Right cardiac atrium (tissue), 5 donors: ENCODE data around the gene CHRDL2. TPM values are rescaled to one million over a fixed set of nuclear protein-coding genes. Genes with fewer than 3 reads are reported as not detected.
"Not testable (repeated sequence)": the region's sequence is repeated elsewhere in the genome, so short reads cannot be mapped to it uniquely, and the experiment has no call there.

Experiments used
- ATAC-seq, 2 donors: fragments of 200-7000 bp; cut with Tn5 transposase; one replicate each; pipeline versions ENCODE4 v1.8.0 to v1.9.1; 2020; ENCODE audit warnings: moderate library complexity in 2 of 2, mild to moderate bottlenecking in 1 of 2
- DNase-seq, 3 donors: peaks; one replicate each; pipeline ENCODE4 v3.0.0-alpha.2; 2020
- H3K27ac ChIP-seq: one replicate; pipeline ENCODE4 v1.5.1; 2013; ENCODE audit warnings: mild to moderate bottlenecking, low read length, control low read depth, moderate library complexity
- H3K27me3 ChIP-seq: one replicate; pipeline ENCODE4 v1.6.1; 2013; ENCODE audit not compliant: control insufficient read depth, insufficient read depth
- H3K4me1 ChIP-seq: one replicate; pipeline ENCODE4 v1.6.1; 2013; ENCODE audit warnings: low read length; ENCODE audit not compliant: control insufficient read depth, insufficient read depth
- H3K4me3 ChIP-seq: one replicate; pipeline ENCODE4 v1.5.1; 2013; ENCODE audit warnings: low read length, control low read depth
- H3K9me3 ChIP-seq: one replicate; pipeline ENCODE4 v1.6.1; 2013; ENCODE audit warnings: low read length; ENCODE audit not compliant: control insufficient read depth
- WGBS: extraction: QIAGEN DNeasy Blood & Tissue Kit; methylation state at CpG from one replicate; pipeline ENCODE4 v1.1.7; 2013; 5-methylcytosine and 5-hydroxymethylcytosine counted together
- intact Hi-C, 4 donors: fragments of 100-400 bp; cut with DNase I; formaldehyde crosslinking; loops; one replicate each; pipeline versions ENCODE4 v1.11.0 to v1.14.0; 2022 to 2023
- polyA plus RNA-seq: library from polyadenylated mRNA; stranded (reverse); fragments of 200-250 nt; gene quantifications from one replicate; pipeline ENCODE4 v1.2.3, GENCODE V29; 2013
- total RNA-seq, 4 donors: library from RNA; stranded (reverse); fragmentation: NEBNext Ultra II Directional; extraction: Animal tissue kit (Norgen Biotek cat#: 25700); gene quantifications; one replicate each; pipeline ENCODE4 v1.2.1, GENCODE V29; 2021
- donor health status: healthy with polysubstance abuse.
- donor health status: DM: no; HTN: yes; CAD: no.
- donor health status: DM: no; HTN: no; CAD: no.
- donor health status: DM: no; HTN: yes; CAD: no; lungs with severe emphysema.
- donor health status: DM: yes; HTN: yes; CAD: no.

CHRDL2 gene
- total and polyA plus RNA-seq, 5 donors: 0.97 to 11.8 (median 3.1) TPM

DNA sequence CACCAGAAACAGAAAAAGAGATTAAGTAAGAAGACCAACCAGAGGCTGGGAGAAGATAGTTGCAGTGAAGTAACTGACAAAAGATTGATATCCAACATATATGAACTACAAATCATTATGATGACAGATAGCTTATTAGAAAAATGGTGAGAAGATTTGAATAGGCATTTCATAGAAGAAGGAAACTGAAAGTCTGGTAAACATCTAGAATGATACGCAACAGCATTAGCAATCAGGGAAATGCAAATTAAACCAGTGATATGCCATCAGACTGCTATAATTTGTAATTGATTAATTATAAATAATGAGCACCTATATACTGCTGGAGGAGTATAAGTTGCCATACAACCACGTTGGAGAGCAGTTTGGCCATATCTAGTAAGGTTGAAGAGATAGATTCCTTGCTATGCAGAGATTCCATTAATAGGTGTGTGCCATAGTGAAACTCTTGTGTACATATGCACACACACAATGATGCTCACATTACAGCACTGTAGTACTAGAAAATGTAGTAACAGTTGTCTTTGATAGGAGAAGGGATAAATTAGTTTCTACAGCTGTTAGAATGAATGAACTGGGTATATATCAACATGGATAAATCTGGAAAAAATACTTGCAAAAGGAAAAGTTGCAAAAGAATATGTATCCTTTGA, 38.0 kb upstream of the CHRDL2 start:
- Histone ChIP-seq H3K27me3 (no peaks in the 10 kb centered on the region), H3K4me1 (peaks cover 3% of the 10 kb centered on the region), H3K4me3 (no peak overlapping the region), H3K27ac (no peak overlapping the region), H3K9me3 (no peaks in the 10 kb centered on the region)
- intact Hi-C loops: no loop called here
- DNase-seq (no peak), ATAC-seq (no peak)
- WGBS: 79% methylated on average over 2 of the region's 2 CpGs

DNA sequence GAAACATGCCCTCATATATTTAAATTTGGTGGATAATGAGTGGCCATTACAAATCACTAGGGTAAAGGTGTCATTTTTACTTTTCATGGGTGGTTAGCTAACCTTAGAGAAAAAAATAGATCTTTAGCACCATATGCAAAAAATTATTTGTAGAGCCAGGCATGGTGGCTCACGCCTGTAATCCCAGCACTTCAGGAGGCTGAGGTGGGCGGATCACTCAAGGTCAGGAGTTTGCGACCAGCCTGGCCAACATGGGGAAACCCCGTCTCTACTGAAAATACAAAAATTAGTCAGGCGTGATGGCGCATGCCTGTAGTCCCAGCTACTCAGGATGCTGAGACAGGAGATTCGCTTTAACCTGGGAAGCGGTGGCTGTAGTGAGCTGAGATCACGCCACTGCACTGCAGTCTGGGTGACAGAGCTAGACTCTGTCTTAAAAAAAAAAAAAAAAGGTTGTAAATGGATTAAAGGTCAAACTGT, 37.0 kb upstream of the CHRDL2 start:
- ATAC-seq, H3K9me3 ChIP-seq, DNase-seq, H3K27me3 ChIP-seq, H3K4me3 ChIP-seq, intact Hi-C loops, H3K27ac ChIP-seq, H3K4me1 ChIP-seq: not testable (repeated sequence)
- WGBS: 96% methylated on average over 9 of the region's 9 CpGs

DNA sequence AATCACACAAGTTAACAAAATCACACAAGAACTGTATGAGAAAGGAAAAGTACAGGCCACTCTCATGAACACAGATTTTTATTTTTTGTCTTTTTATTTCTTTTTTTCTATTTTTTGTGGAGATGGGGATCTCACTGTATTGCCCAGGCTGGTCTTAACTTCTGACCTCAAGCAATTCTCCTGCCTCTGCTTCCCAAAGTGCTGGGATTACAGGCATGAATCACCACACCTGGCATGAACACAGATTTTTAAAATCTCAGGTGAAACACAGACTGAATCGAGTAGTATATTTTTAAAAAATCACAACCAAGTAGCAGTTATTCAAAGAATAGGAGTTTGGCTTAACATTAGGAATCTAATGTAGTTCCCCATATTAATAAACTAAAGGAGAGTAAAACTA, 35.7 kb upstream of the CHRDL2 start:
- WGBS: 99% methylated on average over 1 of the region's 1 CpG

DNA sequence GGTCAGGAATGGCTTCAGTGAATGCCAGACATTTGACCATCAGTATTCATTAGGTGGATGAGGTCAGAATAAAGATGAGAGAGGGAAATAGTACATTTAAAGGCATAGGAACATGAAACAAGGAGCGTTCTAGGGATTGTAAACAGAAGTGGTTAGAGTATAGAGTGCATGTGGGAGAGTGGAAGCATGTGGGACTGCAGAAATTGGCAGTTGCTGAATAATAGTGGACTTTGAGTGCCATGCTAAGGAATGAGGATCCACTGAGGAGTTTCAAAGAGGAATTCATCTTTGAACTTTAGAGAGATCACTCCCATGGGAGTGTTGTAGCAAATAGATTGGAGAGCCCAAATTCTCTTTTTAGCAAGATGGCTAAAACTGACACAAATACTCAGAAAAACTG, 25.3 kb upstream of the CHRDL2 start:
- ATAC-seq (no peak), DNase-seq (no peak)
- no peak overlapping the region for H3K27ac ChIP-seq
- no peaks in the 10 kb centered on the region for H3K27me3 ChIP-seq
- intact Hi-C loops: no loop called here
- H3K4me3 ChIP-seq: no peak overlapping the region
- no peaks in the 10 kb centered on the region for H3K9me3 ChIP-seq
- peaks cover 5% of the 10 kb centered on the region for H3K4me1 ChIP-seq
- WGBS: 88% methylated on average over 1 of the region's 1 CpG

More for the DNA sequence above, 35.7 kb upstream of the CHRDL2 start:
- Histone ChIP-seq H3K27me3 (no peaks in the 10 kb centered on the region), H3K4me1 (peaks cover 1% of the 10 kb centered on the region), H3K27ac (no peak overlapping the region), H3K4me3 (no peak overlapping the region), H3K9me3 (no peaks in the 10 kb centered on the region)
- DNase-seq (no peak), ATAC-seq (no peak)
- intact Hi-C loops: no loop called here

DNA sequence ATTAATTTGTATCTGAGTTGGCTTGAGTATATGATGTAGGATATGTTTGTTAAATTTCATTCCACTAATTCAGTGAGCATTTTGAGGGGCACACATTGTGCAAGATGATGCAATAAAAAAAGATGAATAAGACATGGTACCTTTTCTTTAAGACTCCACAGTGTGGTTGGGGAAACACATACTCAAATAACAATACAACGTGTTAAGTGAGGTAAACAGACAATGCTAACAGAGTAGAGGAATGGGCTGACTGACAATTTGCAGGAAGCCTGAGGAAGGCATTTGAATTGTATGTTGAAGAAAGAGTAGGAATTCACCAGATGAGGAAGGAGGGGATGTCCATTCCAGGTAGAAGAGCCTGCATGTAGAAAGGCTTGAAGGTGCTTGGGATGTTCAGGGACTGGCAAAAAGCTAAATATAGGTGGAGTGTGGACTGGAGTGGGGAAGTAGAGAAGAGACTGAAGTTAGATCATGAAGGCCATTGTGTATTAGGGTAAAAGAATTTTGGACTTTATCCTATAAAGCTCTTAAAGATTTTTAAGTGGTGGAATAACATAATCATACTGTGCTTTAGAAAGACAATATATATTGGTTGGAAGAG, 24.3 kb upstream of the CHRDL2 start:
- H3K4me3 ChIP-seq: no peak overlapping the region
- H3K27me3 ChIP-seq: no peaks in the 10 kb centered on the region
- no peak for DNase-seq
- intact Hi-C loops: no loop called here
- 56% methylated on average over 1 of the region's 1 CpG for WGBS
- no peaks in the 10 kb centered on the region for H3K9me3 ChIP-seq
- H3K4me1 ChIP-seq: peaks cover 5% of the 10 kb centered on the region
- no peak for ATAC-seq
- H3K27ac ChIP-seq: no peak overlapping the region

DNA sequence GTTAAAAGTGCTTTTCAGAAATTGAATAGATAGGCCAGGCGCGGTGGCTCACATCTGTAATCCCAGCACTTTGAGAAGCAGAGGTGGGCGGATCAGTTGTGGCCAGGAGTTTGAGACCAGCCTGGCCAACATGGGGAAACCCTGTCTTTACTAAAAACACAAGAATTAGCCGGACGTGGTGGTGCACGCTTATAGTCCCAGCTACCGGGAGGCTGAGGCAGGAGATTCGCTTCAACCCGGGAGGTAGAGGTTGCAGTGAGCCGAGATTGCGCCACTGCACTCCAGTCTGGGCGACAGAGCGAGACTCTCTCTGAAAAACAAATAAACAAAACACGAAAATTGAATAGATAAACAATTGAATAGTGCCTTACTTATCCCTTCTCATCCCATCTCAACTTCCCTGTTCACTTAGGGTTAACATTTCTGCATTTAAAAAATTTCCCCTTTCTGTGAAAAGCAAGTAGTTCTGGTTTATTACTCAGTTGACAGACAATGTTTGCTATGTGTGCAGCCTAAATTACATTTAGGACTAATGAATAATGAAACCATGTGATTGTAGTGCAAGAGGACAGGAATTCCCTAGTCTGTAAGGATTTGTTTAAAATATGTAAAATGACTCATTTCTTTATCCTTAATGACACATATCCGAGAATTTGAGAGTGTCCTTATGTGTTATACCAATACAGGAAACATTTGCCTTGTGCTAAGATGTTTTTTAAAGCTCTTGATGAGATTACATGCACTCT, 23.5 kb upstream of the CHRDL2 start:
- DNase-seq: no peak
- intact Hi-C loops: no loop called here
- Histone ChIP-seq H3K27ac (no peak overlapping the region), H3K27me3 (no peaks in the 10 kb centered on the region), H3K4me3 (no peak overlapping the region), H3K9me3 (no peaks in the 10 kb centered on the region), H3K4me1 (peaks cover 5% of the 10 kb centered on the region)
- peak in 1 of 2 donors; percentile 11 for ATAC-seq
- 72% methylated on average over 15 of the region's 15 CpGs for WGBS

DNA sequence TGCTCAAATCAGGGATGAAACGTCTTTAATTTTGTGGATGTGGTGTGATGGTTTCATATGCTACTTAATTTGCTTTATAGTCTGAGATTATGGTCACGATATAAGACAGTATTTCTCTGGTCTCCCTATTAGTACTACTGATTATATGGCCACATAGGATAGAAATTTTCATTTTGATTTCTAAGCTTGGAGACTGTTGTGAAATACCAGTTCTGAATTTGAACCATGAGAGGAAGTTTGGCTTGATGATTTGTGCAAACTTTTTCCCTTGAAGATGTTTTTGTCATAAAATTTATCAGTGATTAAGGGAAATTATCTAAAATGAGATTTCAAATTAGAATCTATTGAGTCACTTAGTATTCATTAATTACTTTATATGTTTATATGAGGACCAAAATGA, 20.1 kb upstream of the CHRDL2 start:
- intact Hi-C loops: no loop called here
- H3K9me3 ChIP-seq: no peaks in the 10 kb centered on the region
- no peaks in the 10 kb centered on the region for H3K27me3 ChIP-seq
- H3K4me3 ChIP-seq: no peak overlapping the region
- ATAC-seq (no peak), DNase-seq (no peak)
- WGBS: 86% methylated on average over 2 of the region's 2 CpGs
- peaks cover 11% of the 10 kb centered on the region for H3K4me1 ChIP-seq
- no peak overlapping the region for H3K27ac ChIP-seq

DNA sequence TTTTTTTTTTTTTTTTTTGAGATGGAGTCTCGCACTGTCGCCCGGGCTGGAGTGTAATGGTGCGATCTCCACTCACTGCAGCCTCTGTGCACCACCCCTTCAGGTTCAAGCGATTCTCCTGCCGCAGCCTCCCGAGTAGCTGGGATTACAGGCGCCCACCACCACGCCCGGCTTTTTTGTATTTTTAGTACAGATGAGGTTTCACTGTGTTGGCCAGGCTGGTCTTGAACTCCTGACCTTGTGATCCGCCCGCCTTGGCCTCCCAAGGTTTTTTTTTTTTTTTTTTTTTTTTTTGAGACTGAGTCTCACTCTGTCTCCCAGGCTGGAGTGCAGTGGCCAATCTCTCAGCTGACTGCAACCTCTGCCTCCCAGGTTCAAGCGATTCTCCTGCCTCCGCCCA, 19.4 kb upstream of the CHRDL2 start:
- H3K4me1 ChIP-seq: peaks cover 11% of the 10 kb centered on the region
- WGBS: 96% methylated on average over 14 of the region's 14 CpGs
- ATAC-seq, H3K27ac ChIP-seq, DNase-seq, H3K27me3 ChIP-seq, H3K9me3 ChIP-seq, H3K4me3 ChIP-seq, intact Hi-C loops: not testable (repeated sequence)

DNA sequence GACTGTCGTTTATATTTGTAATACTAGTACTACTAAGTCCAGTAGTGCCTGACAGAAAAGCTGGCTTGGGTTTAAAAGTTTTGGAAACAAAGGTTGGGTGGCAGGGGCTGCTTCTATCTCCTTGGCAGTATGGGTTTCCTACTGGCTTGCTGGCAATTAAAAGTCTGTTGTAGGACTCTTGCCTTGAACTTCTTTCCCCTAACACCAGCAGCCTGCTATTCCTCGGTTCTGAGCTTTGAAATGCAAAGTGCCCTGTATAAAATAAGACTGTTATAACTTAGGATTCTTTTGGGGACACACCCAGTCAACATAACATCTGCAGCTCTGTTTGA, 18.7 kb upstream of the CHRDL2 start:
- Histone ChIP-seq H3K9me3 (no peaks in the 10 kb centered on the region), H3K27ac (no peak overlapping the region), H3K27me3 (no peaks in the 10 kb centered on the region), H3K4me3 (peak overlapping the region; percentile 97), H3K4me1 (peaks cover 9% of the 10 kb centered on the region)
- 13% methylated on average over 2 of the region's 2 CpGs for WGBS
- ATAC-seq: no peak
- intact Hi-C loops: loop anchor here in 1 of 4 donors (10.0 kb wide), 1 partner anchor 255 kb away; the partner anchor contains the start of gene LIPT2
- no peak for DNase-seq

DNA sequence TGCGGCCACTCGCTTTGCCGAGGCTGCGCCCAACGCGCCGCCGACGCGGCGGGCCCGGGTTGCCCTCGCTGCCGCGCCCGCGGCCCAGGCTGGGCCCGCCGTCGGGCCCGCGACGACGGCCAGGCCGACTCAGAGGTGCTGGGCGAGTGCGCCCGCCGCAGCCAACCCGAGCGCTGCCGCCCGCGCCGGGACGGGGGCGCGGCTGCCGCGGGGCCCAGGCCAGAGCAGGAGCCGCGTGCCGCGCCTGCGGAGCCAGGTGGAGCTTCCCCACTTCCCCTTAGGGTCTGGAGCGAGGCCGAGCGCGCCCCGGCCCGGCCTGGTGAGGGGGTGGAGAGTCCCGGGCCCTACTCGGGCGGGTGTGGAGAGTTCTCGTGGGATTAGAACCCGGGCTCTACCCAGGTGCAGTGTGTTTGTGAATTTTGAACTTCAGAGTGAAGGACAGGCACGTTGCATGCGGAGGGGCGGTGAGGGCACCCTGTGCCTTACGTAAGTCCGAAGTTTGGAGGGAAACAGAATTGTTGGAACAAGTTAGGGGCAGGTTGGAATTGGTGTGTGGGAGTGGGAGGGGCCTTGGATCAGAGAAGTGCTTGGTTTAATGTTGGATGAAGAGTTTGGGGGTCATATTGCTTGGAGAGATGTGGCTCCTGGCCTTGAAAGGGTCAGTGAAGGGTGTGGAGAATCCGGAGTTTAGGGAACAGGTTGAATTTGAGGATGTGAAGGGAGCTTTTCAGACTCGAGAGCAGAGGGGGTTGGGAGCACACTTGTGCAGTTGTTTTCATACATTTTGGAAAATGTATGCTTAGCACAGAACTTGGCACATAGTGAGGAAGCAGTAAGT, 18.1 kb upstream of the CHRDL2 start:
- peak; percentile 49 to 82 (median 80) for DNase-seq
- H3K27ac ChIP-seq: peak overlapping the region; percentile 94
- no peaks in the 10 kb centered on the region for H3K27me3 ChIP-seq
- peak overlapping the region; percentile 97 for H3K4me3 ChIP-seq
- intact Hi-C loops: loop anchor here in 1 of 4 donors (10.0 kb wide), 1 partner anchor 255 kb away; the partner anchor contains the start of gene LIPT2
- WGBS: under 1% methylated on average over 63 of the region's 63 CpGs
- ATAC-seq: peak; percentile 50 to 55
- no peaks in the 10 kb centered on the region for H3K9me3 ChIP-seq
- peaks cover 7% of the 10 kb centered on the region for H3K4me1 ChIP-seq
